Measurements from ENCODE around the gene PRM3. TPM values are rescaled to one million over a fixed set of nuclear protein-coding genes. Genes with fewer than 3 reads are reported as not detected.
A peak's percentile ranks its signal among the peaks of the same experiment; 100 is the strongest.

Gene PRM3
- total RNA-seq, 1 experiment from 2014 or later = not detected

GRCh38 chr16:11253995-11254912 lies 19.2 kb downstream of the PRM3 start:
- H4K91ac ChIP-seq (ENCODE audit: insufficient read length, low read depth, low read length) = no peak overlapping the region
- peak overlapping the region in 1 of 3 experiments; percentile 86; a peak in 2 of 7 replicates for H3K27ac Mint-ChIP-seq
- H2BK20ac ChIP-seq (ENCODE audit: low read depth, low read length, poor library complexity, severe bottlenecking) = no peak overlapping the region
- H3K9me3 ChIP-seq (ENCODE audit: control insufficient read depth, low read depth, low read length) = no peaks in the 10 kb centered on the region
- H2BK12ac ChIP-seq (ENCODE audit: insufficient read length, low read depth, low read length) = no peak overlapping the region
- H4K5ac ChIP-seq (ENCODE audit: insufficient read length, low read depth, low read length) = no peak overlapping the region
- H2AFZ ChIP-seq (ENCODE audit: low read length) = no peak overlapping the region
- H3K4me2 ChIP-seq (ENCODE audit: insufficient read depth, insufficient read length, low read length) = peak overlapping the region; percentile 33
- H3K4me1 Mint-ChIP-seq = peaks cover 26% of the 10 kb centered on the region in 2 experiments
- peaks cover 6% of the 10 kb centered on the region for H4K20me1 ChIP-seq (ENCODE audit: control insufficient read depth, insufficient read depth, insufficient read length)
- no peaks in the 10 kb centered on the region for H3K4me1 ChIP-seq (ENCODE audit: insufficient read depth, low read length)
- H2BK120ac ChIP-seq (ENCODE audit: low read depth, low read length, poor library complexity, severe bottlenecking) = no peak overlapping the region
- no peak overlapping the region for H3K4ac ChIP-seq (ENCODE audit: low read depth, low read length)
- no peak overlapping the region for H3K27ac ChIP-seq (ENCODE audit: insufficient read length, low read depth, low read length)
- H3K4me3 Mint-ChIP-seq = peak overlapping the region; percentile 71 to 87
- WGBS (ENCODE audit: extremely low coverage, insufficient read length, low lambda C conversion rate) = no CpG with 5 or more reads among the region's 29 CpGs
- H3T11ph ChIP-seq (ENCODE audit: low read length) = no peak overlapping the region
- H3K18ac ChIP-seq (ENCODE audit: insufficient read length, low read depth, low read length) = no peak overlapping the region
- H3K79me2 ChIP-seq (ENCODE audit: insufficient read depth, low read length) = peaks cover 10% of the 10 kb centered on the region; the same call in 1 of the 2 replicates
- H3K23me2 ChIP-seq (ENCODE audit: insufficient read length, low read depth, low read length, poor library complexity, severe bottlenecking) = peaks cover 9% of the 10 kb centered on the region
- no peak overlapping the region for H4K8ac ChIP-seq (replicated peaks; ENCODE audit: insufficient read length, low read depth, low read length)
- peak overlapping the region; percentile 54 for H3K9ac ChIP-seq (ENCODE audit: extremely low read depth, insufficient read length, low read length)
- no peak; the same call in 2 of the 3 replicates for TF ChIP-seq CTCF (conservative IDR thresholded peaks at IDR 0.05)
- H2BK5ac ChIP-seq (ENCODE audit: insufficient read length, low read length) = no peak overlapping the region
- H2BK15ac ChIP-seq (ENCODE audit: low read depth, low read length) = no peak overlapping the region
- no peak overlapping the region for H3K14ac ChIP-seq (ENCODE audit: insufficient read depth, low read length)
- H3K23ac ChIP-seq (ENCODE audit: insufficient read length, low read depth, low read length) = no peak overlapping the region
- no peaks in the 10 kb centered on the region for H3K27me3 Mint-ChIP-seq (ENCODE audit: low read depth)
- H2AK5ac ChIP-seq (ENCODE audit: insufficient read length, low read length) = no peak overlapping the region
- H3K36me3 Mint-ChIP-seq (ENCODE audit: insufficient read depth in 1 of 3, low read depth in 3 of 3) = peaks cover 5 to 13% (median 8%) of the 10 kb centered on the region in 3 experiments; a peak in 5 of 7 replicates
- H3K79me1 ChIP-seq (ENCODE audit: insufficient read depth, low read depth, low read length, poor library complexity, severe bottlenecking) = no peaks in the 10 kb centered on the region
- DNase-seq = no peak
- H3K9me3 Mint-ChIP-seq = no peaks in the 10 kb centered on the region
- no peaks in the 10 kb centered on the region for H3K27me3 ChIP-seq (ENCODE audit: insufficient read depth, low read length)
- no peak overlapping the region for H3K56ac ChIP-seq (ENCODE audit: insufficient read length, low read depth, low read length)

All from H9 (cell line).